GM12801 (cell line): Measurements from ENCODE around the gene FGGY.

Experiments used
- CTCF ChIP-seq: IDR thresholded peaks from one replicate; pipeline ENCODE4 v1.5.1; 2011; ENCODE audit warnings: control low read depth; ENCODE audit not compliant: insufficient read length; ENCODE audit errors: extremely low read depth

The FGGY gene

DNA sequence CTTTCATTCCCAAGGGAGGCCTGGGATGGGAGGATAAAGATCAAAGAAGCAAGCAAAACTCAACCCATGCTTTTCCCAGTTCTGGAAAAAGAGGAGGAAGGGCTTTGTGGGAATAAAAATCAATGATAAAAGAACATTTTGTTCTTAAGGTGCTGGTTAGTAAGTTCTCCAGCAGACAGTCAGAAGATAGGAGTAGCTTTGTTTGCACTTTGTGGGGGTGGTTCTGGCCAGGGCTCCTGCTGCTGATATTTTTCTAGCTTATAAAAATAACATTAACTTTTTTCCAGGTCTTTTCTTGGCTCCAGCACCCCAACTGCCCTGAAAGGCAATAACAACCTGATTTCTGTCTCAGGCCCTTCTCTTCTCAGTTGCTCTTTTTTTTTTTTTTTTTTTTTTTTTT, 220.0 kb downstream of the FGGY start:
- TF ChIP-seq CTCF = no peak

- no peak for TF ChIP-seq CTCF
Observed at GRCh38 chr1:59520194-59520593, 223.3 kb downstream of the FGGY start.

GRCh38 chr1:59520827-59521418, 224.0 kb downstream of the FGGY start:
- no peak for TF ChIP-seq CTCF

DNA sequence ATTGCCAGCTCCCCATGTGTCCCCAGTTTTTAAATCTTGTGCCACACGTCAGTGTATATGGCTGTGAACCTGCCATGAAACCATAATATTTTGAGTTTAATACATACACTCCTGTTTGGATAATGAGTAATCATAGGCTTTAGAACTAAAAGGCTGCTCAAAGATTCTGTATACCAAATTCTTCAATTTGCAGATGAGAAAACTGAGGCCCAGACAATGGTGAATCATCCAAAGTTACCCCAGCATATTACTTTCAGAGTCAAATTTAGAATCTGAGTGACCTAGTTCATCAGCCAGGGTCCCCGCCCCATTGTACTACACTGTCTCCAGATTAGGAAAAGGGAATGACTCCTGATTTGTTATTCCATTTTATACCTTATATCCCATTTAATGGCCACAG, 224.6 kb downstream of the FGGY start:
- TF ChIP-seq CTCF = no peak

GRCh38 chr1:59522925-59523505, 226.1 kb downstream of the FGGY start:
- TF ChIP-seq CTCF = no peak

DNA sequence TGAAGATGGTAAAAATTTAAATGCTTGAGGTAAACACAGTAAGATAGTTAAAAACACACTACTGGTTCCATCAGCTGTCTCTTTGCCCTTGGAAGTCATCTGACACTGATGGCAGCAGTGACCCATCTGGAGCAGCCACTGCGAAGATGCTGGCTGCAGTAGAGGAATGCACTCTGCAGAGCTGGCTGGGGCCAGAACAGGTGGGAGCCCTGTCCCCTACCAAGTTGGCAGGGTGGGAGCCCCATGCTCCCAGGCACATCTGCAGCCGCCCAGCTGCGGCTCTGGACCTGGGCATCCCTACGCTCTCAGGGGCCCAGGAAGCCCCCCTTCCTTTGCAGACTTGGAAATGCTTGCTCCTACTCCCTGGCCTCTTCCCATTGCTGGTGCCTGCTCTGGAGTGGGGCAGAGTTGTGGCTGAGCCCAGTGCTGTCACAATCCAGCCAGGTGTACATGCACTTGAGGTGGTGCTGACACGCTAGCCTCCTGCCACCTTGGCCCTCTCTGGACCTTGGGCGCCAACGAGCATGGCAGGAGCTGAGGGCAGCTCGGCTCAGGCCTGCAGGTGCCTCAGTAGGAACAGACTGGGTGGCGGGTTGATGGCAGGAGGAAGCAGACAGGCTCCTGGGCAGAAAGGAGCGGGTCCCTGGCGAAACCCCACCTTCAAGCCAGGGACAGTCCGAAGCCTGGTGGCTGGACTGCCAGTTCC, 227.0 kb downstream of the FGGY start:
- no peak for TF ChIP-seq CTCF

- no peak for TF ChIP-seq CTCF
Observed at GRCh38 chr1:59526240-59526639, 229.3 kb downstream of the FGGY start.
